ENCODE results near the gene PNLDC1. TPM values are rescaled to one million over a fixed set of nuclear protein-coding genes. Genes with fewer than 3 reads are reported as not detected.

The PNLDC1 gene
- total and polyA plus RNA-seq, 9 of the 15 experiments (the other 6 are each of a cell fraction or from before 2014, with no cell fraction given), result 0.12 TPM; not detected in 8

DNA sequence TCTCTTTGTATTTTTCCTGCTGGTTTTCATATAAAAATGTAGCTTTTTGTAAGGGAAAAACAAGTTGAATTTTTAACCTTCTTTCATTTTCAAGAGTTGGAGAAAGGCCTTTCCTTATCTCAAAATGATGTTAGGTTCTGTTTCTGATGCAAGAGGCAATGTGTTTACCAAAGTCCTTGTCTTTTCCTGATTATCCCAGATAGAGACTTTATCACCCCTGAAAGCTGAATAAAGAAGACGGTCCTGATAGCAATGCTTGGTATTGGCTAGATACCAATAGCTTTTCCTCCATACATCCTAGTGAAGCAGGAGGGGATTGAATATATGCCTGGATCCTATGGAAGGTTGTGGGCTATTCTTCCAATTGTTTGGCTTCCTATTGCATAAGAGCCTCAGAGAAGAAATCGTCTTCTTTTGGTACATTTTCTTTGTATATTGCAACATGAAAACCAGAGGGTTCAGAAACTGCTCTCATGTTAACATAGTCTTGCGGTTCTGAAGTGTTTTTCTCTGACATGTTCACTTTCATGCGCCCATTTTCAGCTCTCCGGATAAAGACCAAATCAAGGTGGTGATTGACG lies 5.5 kb downstream of the PNLDC1 start:
- WGBS (ENCODE audit: insufficient coverage, low coverage, missing lambda C conversion rate), result 44% methylated on average over 6 of the region's 6 CpGs
- FAIRE-seq (no peak), DNase-seq (ENCODE audit: extremely low read depth in 1 of 4, low spot score in 3 of 4) (no peak), ATAC-seq (no peak)
- no peaks in the 10 kb centered on the region for H4K20me1 ChIP-seq (replicated peaks; ENCODE audit: control insufficient read depth, insufficient read depth, low read length)
- H2AFZ ChIP-seq (ENCODE audit: low read depth, low read length), result 0 out of 2 replicates have a peak overlapping the region, but pooled peaks have one; percentile 20
- no peak overlapping the region for H3K4me2 ChIP-seq (ENCODE audit: insufficient read depth, low read length)
- intact Hi-C loops (cut with micrococcal nuclease) (loop anchor here (1.0 kb wide), 1 partner anchor 17 kb away; no protein-coding TSS in a partner anchor), in situ Hi-C loops (cut with MboI) (no loop called here)
- peaks cover 4 to 32% of the 10 kb centered on the region in 2 experiments for H3K27me3 ChIP-seq (ENCODE audit: control insufficient read depth in 2 of 2, insufficient read depth in 2 of 2, low read length in 2 of 2)
- H3K79me2 ChIP-seq (ENCODE audit: control insufficient read depth, insufficient read depth, low read length), result no peaks in the 10 kb centered on the region
- POLR2A ChIA-PET, result interaction anchor here (0.8 to 3.0 kb wide), 4 partner anchors 9 to 28 kb away, joined by 3 to 24 read pairs (median 4); partner anchors contain the start of genes MRPL18 and TCP1
- no peaks in the 10 kb centered on the region for H3K9me1 ChIP-seq (ENCODE audit: control insufficient read depth, insufficient read depth, low read length)
- BruUV-seq (replicated peaks), result no TSS peak
- no peaks in the 10 kb centered on the region for H3K9me3 ChIP-seq (replicated peaks; ENCODE audit: control insufficient read depth, insufficient read depth, low read depth, low read length)
- no peaks in the 10 kb centered on the region for H3K36me3 ChIP-seq (ENCODE audit: control insufficient read depth, insufficient read depth, low read length)
- CTCF ChIA-PET (ENCODE audit: low intra/inter-chr PET ratio), result interaction anchor here (0.6 kb wide), 1 partner anchor 112 kb away, joined by 3 read pairs; the partner anchor contains the start of gene SOD2
- H3K9ac ChIP-seq (ENCODE audit: insufficient read depth in 1 of 2, low read depth in 2 of 2, low read length in 2 of 2), result no peak overlapping the region
- peaks cover under 1 to 16% of the 10 kb centered on the region in 2 experiments; a peak in 3 of 5 replicates for H3K4me1 ChIP-seq (replicated peaks in 1 of 2; ENCODE audit: control insufficient read depth in 2 of 2, insufficient read depth in 2 of 2, low read length in 2 of 2)
- no peak overlapping the region for H3K27ac ChIP-seq (ENCODE audit: extremely low read depth, low read depth, low read length)
- H3K4me3 ChIP-seq, result no peak overlapping the region
- no peak for TF ChIP-seq NCOA2 (IDR thresholded peaks at IDR 0.05; ENCODE audit: partially characterized antibody in 2 of 2)
- TF ChIP-seq PPARD (CRISPR knock-in tag; IDR thresholded peaks at IDR 0.05), result no peak
- TF ChIP-seq CSDE1 (IDR thresholded peaks at IDR 0.05), result no peak
- TF ChIP-seq IRF2 (CRISPR knock-in tag; IDR thresholded peaks at IDR 0.05), result no peak
- no peak for TF ChIP-seq ZNF316 (IDR thresholded peaks at IDR 0.05)
- TF ChIP-seq, protein P1, sequence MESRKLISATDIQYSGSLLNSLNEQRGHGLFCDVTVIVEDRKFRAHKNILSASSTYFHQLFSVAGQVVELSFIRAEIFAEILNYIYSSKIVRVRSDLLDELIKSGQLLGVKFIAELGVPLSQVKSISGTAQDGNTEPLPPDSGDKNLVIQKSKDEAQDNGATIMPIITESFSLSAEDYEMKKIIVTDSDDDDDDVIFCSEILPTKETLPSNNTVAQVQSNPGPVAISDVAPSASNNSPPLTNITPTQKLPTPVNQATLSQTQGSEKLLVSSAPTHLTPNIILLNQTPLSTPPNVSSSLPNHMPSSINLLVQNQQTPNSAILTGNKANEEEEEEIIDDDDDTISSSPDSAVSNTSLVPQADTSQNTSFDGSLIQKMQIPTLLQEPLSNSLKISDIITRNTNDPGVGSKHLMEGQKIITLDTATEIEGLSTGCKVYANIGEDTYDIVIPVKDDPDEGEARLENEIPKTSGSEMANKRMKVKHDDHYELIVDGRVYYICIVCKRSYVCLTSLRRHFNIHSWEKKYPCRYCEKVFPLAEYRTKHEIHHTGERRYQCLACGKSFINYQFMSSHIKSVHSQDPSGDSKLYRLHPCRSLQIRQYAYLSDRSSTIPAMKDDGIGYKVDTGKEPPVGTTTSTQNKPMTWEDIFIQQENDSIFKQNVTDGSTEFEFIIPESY (CRISPR knock-in tag; IDR thresholded peaks at IDR 0.05), result no peak
- TF ChIP-seq, protein P2, sequence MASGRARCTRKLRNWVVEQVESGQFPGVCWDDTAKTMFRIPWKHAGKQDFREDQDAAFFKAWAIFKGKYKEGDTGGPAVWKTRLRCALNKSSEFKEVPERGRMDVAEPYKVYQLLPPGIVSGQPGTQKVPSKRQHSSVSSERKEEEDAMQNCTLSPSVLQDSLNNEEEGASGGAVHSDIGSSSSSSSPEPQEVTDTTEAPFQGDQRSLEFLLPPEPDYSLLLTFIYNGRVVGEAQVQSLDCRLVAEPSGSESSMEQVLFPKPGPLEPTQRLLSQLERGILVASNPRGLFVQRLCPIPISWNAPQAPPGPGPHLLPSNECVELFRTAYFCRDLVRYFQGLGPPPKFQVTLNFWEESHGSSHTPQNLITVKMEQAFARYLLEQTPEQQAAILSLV (tag; IDR thresholded peaks at IDR 0.05), result 0 out of 2 replicates have a peak, but pooled peaks have one; percentile 9
- no peak for TF ChIP-seq POLR2H (tag; IDR thresholded peaks at IDR 0.05; ENCODE audit: low read depth)
- TF ChIP-seq, protein P3, sequence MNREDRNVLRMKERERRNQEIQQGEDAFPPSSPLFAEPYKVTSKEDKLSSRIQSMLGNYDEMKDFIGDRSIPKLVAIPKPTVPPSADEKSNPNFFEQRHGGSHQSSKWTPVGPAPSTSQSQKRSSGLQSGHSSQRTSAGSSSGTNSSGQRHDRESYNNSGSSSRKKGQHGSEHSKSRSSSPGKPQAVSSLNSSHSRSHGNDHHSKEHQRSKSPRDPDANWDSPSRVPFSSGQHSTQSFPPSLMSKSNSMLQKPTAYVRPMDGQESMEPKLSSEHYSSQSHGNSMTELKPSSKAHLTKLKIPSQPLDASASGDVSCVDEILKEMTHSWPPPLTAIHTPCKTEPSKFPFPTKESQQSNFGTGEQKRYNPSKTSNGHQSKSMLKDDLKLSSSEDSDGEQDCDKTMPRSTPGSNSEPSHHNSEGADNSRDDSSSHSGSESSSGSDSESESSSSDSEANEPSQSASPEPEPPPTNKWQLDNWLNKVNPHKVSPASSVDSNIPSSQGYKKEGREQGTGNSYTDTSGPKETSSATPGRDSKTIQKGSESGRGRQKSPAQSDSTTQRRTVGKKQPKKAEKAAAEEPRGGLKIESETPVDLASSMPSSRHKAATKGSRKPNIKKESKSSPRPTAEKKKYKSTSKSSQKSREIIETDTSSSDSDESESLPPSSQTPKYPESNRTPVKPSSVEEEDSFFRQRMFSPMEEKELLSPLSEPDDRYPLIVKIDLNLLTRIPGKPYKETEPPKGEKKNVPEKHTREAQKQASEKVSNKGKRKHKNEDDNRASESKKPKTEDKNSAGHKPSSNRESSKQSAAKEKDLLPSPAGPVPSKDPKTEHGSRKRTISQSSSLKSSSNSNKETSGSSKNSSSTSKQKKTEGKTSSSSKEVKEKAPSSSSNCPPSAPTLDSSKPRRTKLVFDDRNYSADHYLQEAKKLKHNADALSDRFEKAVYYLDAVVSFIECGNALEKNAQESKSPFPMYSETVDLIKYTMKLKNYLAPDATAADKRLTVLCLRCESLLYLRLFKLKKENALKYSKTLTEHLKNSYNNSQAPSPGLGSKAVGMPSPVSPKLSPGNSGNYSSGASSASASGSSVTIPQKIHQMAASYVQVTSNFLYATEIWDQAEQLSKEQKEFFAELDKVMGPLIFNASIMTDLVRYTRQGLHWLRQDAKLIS (CRISPR knock-in tag; IDR thresholded peaks at IDR 0.05), result no peak
- no peak for TF ChIP-seq ZNF354B (CRISPR knock-in tag; IDR thresholded peaks at IDR 0.05)
- no peak for TF ChIP-seq NUFIP1 (IDR thresholded peaks at IDR 0.05; ENCODE audit: partially characterized antibody)
- 0 out of 4 replicates have a peak, but pooled peaks of 1 of the 2 experiments have one; percentile 10 for TF ChIP-seq MAZ (CRISPR knock-in tag; conservative IDR thresholded peaks at IDR 0.05 in 1 of 2, IDR thresholded peaks at IDR 0.05 in 1 of 2)
- TF ChIP-seq GABPA (tag; conservative IDR thresholded peaks at IDR 0.05; ENCODE audit: low read depth), result peak; percentile 27; the same call in 1 of the 2 replicates
